Posterior cingulate gyrus (tissue), 11 donors: ENCODE results near the gene MAPT.
"Not testable (repeated sequence)": the region's sequence is repeated elsewhere in the genome, so short reads cannot be mapped to it uniquely, and the experiment has no call there.

ENCODE experiments used
- DNase-seq, 10 donors: peaks; one replicate each; pipeline versions ENCODE4 v3.0.0 to v3.0.0-alpha.2; 2020 to 2021; ENCODE audit warnings: mixed read lengths in 3 of 10
- intact Hi-C: fragments of 100-400 bp; cut with DNase I; formaldehyde crosslinking; loops from one replicate; pipeline ENCODE4 v1.15.1; 2023

MAPT gene

DNA sequence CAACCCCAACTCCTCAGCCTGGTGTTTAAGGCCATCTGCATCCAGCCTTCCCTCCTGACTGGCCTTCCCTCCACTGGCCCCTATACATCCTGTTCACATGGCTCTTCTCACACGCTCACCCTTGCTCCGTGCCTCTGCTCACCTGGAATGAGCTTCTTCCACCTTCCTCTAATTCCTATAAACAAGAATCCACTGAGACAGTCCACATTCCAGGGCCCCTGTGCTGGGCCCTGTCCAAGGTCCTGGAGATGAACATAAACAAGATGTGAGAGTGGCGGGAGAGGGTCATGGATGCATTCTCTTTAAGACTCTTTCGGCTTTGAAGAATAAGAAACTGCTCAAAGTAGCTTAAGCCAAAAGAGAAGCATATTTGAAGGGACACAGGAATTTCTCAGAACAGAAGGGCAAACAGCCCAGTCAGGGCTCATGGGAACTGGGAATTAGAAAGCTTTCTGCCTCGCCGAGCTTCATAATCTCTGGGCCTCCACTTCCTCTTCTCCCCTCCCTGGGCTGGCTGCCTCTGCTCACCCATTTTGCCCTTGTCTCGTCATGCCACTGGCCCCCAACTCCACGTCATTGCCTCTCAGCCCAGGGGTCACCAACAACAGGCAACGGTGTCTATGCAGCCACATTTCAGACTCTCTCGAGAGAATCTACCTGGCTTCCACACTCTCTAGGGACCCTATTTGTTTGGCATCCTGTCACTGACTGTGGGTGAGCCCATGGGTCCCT is 36.2 kb upstream of the MAPT start:
- DNase-seq = peak in 1 of 10 donors; percentile 66
- intact Hi-C loops = no loop called here

DNA sequence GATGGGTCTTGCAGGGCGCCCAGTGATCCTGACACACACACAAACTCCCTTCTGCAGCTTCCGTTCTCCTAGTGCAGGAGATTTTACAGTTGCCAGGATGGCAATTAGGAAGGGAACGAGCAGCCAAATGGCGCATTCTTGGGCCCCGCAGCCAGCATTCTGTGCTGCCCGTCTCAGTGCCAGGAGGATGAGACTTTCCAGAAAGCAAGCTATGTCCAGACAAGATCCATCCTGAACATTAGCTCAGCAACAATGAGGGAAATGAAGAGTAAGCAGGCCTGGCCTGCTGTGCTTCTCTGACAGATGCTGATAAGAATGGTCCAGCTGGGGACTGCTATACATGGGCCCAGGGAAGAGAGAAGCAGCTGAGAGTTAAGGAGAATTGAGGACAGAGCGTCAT is 33.2 kb upstream of the MAPT start:
- intact Hi-C loops = no loop called here
- peak in 1 of 10 donors; percentile 86 for DNase-seq

DNA sequence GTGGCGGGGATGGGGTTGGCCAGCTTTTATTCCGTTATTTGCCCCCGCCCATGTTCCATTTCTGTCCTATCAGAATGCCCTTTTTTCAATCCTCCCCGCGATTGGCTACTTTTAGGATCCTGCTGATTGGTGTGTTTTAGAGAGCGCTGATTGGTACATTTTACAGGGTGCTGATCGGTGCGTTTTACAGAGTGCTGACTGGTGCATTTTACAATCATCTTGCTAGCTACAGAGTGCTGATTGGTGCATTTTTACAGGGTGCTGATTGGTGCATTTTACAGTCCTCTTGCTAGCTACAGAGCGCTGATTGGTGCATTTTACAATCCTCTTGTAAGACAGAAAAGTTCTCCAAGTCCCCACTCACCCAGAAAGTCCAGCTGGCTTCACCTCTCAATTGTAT is 32.2 kb upstream of the MAPT start:
- intact Hi-C loops, DNase-seq: not testable (repeated sequence)

DNA sequence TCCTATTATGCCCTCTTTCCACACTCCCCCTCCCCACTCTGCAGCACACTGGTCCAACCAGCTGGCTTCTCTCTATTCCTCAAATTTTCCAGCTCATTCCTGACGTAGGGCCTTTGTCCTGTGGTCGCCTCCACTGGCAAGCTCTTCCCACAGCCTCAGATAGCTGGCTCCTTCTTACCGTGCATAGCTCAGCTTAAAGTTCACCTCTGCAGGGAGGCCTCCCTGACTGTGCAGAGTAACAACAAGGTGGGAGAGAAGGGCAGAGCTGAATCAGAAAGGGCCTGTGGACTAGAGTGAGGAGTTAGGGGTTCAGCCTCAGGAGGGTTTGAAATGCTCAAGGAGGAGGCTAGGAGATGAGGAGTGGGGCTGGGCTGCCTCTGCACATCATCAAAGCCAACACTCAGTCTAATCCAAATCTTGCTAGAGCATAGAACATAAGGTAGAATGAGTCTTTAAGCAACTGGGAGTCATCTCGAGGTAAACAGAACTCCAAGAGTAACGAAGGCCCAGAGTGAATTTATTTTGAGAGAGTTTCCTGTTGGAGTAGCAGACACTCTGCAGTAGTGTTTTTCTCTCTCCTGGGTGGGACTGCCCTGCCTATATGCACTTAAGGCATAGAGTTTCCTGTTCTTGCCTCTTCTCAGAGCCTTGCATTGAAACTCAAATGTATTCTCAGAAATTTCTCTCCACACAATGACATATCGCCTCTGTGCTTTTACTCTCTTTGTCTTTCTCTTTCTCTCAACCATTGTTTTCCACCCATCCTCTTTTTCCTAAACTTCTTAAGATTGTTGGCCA is 30.3 kb upstream of the MAPT start:
- DNase-seq = peak in 1 of 10 donors; percentile 11
- intact Hi-C loops = no loop called here

DNA sequence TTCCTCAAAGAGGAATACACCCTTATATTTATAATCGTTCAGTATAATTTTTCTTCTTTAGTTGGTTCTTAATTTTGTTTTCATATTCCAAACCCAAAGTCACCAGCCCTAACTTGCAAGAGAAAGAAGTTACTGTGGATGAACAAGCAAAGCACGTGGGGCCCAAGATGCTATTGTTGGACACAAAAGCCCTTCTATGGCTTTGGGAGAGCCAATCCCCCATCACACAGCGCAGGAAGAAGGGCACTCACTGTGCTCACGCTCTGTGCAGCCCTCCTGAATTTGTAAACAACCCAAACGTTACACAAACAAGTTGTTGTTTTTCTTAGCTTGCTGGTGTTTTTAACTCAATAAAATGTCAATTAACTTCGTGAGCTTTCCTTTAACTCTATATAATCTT is 27.2 kb upstream of the MAPT start:
- DNase-seq = peak in 8 of 10 donors; percentile 29 to 95 (median 75)
- intact Hi-C loops = no loop called here

DNA sequence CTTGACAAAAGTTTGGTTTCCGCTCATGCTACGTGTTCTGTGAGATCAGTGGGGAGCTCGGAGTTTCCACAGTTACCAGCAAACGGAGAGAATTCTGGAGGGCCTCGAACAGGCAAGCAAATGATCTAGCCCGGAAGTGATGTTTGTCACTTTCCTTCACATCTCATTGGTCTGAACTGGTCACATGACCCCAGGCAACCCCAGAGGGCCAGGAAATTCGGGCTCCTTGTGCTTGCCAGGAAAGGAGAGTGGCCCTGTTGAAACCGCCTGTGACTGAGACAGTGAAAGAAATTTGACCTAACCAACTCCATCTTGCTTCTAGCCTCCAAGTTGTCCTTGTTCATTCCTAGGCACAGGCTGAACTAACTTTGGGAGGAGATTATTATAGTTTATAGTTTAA is 26.7 kb upstream of the MAPT start:
- intact Hi-C loops = no loop called here
- DNase-seq = peak in 3 of 10 donors; percentile 19 to 78 (median 31)

DNA sequence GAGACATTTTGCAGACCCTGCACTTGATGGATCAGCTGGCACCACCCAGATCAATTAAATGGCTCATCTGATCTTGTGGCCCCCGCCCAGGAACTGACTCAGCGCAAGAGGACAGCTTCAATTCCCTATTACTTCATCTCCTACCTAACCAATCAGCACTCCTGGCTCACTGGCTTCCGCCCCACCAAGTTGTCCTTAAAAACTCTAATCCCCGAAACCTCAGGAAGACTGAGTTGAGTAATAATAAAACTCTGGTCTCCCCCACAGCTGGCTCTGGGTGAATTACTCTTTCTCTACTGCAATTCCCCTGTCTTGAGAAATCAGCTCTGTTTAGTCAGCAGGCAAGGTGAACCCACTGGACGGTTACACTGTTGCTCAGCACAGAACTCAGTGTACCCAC is 26.1 kb upstream of the MAPT start:
- intact Hi-C loops = no loop called here
- DNase-seq = peak in 1 of 10 donors; percentile 59

DNA sequence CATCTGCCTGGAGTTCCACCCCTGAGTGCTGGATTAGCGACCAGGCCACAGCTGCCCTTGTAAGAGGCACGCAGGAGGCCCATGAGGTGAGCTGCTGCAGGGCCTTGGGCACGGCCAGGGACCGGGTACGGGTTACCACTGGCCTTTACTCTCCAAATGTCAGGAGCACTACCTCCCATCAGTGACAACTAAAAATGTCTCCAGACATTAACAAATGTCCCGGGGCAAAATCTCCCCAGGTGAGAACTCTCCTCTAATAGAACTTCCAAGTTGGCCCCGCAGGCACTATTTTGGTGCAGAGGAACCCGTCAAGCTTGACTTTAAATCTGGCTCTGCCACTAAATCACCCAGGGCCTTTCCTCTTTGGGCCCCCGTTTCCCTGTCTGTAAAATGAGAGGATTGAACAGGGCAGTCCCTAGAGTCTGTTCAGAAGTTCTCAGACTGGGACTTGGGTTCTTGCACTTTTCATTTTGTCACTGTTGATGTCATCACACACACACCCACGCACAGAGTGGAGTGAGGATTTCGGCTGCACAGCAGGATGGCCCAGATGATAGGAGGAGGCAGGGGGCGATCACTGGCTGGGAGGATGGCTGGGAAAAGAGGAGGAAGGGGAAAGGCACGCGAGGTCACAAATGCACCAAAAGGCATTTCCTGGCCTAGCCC is 24.5 kb upstream of the MAPT start:
- peak in 1 of 10 donors; percentile 69 for DNase-seq
- intact Hi-C loops = no loop called here

DNA sequence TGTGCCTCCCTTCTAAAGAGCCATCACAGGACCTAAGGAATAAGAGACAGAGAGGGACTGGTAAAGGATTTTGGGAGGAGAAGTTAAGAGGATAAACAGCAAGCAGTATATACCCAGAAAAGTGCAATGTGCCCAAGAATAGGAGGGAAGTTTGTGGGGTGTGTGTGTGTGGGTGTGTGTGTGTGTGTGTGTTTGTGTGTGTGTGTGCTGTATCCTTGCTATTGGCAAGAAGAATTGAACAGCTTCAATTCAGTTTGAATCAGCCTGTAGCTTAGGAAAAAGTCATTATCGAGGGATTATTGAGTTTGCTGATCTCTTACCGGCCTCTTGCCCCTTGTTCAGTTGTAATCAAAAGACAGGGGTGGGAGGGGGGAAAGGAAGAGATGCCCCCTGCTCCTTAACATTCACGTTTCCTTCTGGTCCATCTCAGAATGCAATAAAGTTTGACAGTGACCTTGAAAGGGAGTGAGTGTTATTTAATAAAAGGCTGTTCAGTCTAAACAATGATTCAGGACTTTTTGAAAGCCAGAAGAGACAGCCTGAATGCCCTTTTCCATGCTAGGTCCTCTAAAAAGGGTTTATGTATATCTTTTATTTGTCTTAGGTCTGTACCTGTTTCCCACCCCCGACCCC is 23.9 kb upstream of the MAPT start:
- DNase-seq = no peak
- intact Hi-C loops = no loop called here

DNA sequence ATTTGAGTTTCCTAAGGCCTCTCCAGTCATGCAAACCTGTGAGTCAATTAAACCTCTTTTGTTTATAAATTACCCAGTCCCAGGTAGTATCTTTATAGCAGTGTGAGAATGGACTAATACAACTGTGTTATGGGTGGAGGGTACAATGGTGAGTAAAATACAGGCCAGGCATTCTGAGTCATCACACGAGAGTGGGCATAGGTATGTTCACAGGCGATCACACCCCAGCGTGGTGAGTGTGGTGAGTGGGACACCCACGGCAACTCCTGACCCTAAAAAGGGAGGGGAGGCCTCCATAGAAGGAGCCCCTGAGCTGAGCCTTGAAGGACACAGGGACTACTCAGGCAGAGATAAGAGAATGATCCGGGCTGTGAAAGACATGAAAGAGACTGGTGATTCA is 22.6 kb upstream of the MAPT start:
- intact Hi-C loops = no loop called here
- DNase-seq = peak in 1 of 10 donors; percentile 21

DNA sequence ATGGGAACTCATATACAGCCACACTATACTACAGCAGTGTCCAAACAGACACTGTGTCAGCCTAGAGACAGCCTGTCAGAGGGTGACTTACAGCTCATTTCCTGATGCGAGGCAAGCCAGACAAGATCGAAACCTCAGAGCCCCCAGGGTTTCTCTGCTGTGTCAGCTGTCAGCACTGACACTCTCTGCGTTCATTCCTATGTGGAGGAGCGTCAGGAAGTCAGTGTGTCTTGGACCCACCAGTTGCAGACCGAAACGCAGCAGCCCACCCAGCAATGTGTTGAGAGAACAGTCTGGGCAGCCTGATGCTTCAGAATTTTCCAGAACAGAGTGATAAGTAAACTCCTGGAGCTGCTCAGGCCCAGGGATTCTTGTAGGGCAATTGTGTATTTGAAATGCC is 20.6 kb upstream of the MAPT start:
- peak in 1 of 10 donors; percentile 40 for DNase-seq
- intact Hi-C loops = no loop called here

DNA sequence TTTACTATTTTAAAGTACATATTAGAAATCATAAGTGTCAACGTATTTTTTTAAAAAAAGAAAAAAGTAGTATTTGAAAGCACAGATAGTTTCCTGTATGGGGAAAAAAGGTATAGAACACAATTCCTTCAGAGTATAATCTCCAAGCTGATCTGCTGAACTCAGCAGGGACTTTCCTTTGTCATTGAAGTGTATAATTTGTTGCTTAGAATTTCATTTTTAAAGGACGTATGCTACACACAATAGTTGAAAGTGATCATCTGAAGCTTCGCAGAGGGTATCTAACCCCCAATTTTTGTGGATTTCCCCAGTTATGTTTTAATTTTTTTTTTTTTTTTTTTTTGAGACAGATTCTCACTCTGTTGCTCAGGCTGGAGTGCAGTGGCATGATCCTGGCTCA is 20.2 kb upstream of the MAPT start:
- no peak for DNase-seq
- intact Hi-C loops = no loop called here

DNA sequence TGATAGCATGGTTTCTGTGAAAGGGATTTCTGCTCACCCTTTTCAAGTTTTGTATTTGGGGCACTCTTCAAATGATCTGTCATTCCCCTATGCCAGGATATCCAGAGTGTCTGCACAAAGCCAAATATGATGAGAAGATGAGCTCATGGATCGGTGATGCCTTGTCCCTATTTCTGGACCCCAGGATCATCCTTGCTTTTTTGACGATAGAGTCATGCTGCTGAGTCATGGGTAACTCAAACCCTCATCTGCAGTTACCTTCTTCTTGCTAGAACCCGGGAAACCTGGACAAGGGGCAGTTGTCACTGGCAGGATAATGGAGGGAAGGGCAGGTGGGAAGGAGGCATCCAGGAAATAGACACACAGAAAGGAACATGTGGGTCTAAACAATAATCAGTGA is 17.8 kb upstream of the MAPT start:
- intact Hi-C loops = no loop called here
- DNase-seq = peak in 1 of 10 donors; percentile 14

DNA sequence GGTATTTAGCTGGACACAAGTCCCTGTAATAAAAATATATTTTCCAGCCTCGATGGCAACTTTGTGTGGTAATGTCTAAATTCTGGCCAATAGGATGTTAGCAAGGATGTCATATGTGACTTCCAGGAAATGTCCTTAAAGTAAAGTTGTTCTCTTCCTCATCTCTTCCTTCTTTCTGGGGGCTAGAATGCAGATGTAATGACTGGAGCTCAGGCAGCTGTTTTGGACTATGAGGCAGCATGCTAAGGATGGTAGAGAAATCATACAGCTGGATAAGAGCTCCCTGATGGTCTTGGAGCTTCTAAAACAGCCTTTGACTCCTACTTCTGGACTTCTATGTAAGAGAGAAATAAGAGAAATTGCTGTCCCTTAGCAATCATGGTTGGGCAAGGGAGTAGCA is 16.9 kb upstream of the MAPT start:
- intact Hi-C loops = no loop called here

DNA sequence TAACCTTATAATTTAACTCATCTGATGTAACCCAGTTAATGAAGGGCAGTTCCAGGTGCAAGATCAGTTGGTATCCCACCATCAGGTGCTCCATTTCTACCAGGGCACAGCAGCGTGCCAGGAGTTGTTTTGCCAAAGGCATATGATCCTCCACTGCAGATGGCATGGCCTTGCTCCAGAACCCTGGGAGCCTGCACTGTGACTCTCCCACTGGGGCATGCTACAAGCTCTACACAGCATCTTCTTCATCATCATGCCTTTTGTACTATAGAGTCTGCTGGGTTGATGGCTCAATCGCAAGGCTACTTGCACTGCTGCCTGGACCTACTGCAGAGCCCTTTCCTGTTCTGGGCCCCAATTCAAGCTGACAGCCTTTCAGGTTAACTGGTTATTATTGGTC is 11.3 kb upstream of the MAPT start:
- intact Hi-C loops = no loop called here
- peak in 1 of 10 donors; percentile 55 for DNase-seq

More for the DNA sequence above, 16.9 kb upstream of the MAPT start:
- DNase-seq = no peak

DNA sequence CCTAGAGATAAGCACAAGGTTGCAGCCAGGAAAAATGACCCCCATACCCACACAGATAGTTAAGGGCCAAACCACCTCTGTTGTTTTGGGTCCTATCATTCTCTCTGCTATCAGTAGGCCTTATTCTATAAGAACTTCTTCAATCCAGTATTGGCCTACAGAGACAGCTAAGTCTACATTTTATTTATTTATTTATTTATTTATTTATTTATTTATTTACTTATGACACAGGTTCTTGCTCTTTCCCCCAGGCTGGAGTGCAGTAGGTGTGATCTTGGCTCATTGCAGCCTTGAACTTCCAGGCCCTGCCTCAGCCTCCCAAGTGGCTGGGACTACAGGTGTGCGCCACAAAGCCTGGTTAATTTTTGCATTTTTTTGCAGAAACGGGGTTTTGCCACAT is 7.5 kb upstream of the MAPT start:
- no peak for DNase-seq
- intact Hi-C loops = no loop called here

DNA sequence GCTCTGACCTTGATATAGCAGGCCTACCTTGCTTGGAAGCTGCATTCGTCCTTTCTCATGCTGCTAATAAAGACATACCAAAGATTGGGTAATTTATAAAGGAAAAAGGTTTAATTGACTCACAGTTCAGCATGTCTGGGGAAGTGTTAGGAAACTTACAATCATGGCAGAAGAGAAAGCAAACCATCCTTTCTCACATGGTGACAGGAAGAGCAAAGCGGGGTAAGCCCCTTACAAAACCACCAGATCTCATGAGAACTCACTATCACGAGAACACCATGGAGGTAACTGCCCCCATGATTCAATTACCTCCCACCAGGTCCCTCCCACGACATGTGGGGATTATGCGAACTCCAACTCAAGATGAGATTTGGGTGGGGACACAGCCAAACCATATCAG is 6.0 kb upstream of the MAPT start:
- intact Hi-C loops = no loop called here
- no peak for DNase-seq

DNA sequence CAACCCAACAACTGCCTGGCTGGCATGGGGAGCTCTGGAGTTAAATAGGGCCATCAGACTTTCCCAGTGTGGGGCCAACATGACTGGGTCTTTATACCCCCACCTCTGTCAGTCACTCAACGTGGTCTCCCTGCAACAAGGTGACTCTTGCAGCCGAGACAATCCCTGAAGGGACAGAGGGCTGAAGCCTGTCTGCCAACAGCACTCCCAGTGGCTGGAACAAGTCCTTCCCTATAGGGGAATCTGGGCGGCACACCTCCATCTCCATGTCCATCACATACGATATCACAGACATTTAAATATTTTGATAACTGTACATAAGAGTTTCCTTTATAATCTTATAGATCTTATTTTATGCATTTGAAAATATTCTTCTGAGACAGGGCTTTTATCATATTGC is 4.8 kb upstream of the MAPT start:
- DNase-seq = no peak
- intact Hi-C loops = no loop called here

DNA sequence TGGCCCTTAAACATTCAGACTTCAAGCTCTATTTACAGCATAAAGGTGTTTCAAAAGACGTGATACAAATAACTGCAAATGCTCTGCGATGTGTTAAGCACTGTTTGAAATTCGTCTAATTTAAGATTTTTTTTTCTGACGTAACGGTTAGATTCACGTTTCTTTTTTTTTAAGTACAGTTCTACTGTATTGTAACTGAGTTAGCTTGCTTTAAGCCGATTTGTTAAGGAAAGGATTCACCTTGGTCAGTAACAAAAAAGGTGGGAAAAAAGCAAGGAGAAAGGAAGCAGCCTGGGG is 681 bp upstream of the MAPT start:
- intact Hi-C loops = loop anchor here (2.0 to 10.0 kb wide), 3 partner anchors 41 to 301 kb away; partner anchors contain the start of gene KANSL1
- no peak for DNase-seq

DNA sequence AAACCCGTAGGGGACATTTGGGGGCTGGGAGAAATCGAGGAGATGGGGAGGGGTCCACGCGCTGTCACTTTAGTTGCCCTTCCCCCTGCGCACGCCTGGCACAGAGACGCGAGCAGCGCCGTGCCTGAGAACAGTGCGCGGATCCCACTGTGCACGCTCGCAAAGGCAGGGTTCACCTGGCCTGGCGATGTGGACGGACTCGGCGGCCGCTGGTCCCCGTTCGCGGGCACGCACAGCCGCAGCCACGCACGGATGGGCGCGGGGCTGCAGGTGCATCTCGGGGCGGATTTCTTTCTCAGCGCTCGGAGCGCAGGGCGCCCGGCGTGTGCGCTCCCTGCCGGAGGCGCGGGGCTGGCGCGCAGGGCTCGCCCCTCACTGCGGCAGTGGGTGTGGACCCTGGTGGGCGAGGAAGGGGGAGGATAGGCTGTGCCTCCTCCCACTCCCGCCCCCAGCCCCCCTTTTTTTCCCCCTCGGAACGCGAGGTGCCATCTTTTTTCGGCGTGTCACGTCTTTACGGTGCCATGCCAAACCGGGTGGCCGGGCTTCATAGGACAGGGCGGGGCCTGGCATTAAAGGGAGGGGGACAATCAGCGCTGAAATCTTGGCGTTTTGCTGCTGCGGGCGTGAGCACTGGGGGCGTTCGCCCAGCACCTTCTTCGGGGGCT is 1.1 kb downstream of the MAPT start:
- DNase-seq = peak; percentile 29 to 93 (median 56)
- intact Hi-C loops = loop anchor here (2.0 to 10.0 kb wide), 2 partner anchors 51 to 299 kb away; partner anchors contain the start of gene KANSL1
